CD14-positive monocyte (primary cell): ENCODE data around the gene CAB39L. TPM values are rescaled to one million over a fixed set of nuclear protein-coding genes. Genes with fewer than 3 reads are reported as not detected.

Experiments
- DNase-seq, 3 donors: peaks; one replicate each; pipeline ENCODE4 v3.0.0-alpha.2; 2011 to 2022
- H2AFZ ChIP-seq: 2 replicates; pipeline ENCODE4 v1.6.0; 2012; ENCODE audit warnings: mild to moderate bottlenecking, low read depth, low read length, inconsistent platforms; ENCODE audit not compliant: insufficient read depth, poor library complexity, severe bottlenecking
- H3K27ac ChIP-seq, 2 donors: 1 replicate in 1 of 2; 2 replicates in 1 of 2; pipeline ENCODE4 v1.5.1; 2012 to 2013; ENCODE audit warnings: low read length in 2 of 2, control low read depth in 1 of 2, inconsistent platforms in 1 of 2, low read depth in 1 of 2, mild to moderate bottlenecking in 1 of 2
- H3K27me3 ChIP-seq, 2 donors: one replicate each; pipeline versions ENCODE4 v1.6.0 to v1.6.1; 2011 to 2013; ENCODE audit warnings: low read length in 2 of 2; ENCODE audit not compliant: control insufficient read depth in 2 of 2, insufficient read depth in 2 of 2
- H3K36me3 ChIP-seq, 2 donors: replicated peaks in 1 of 2; 1 replicate in 1 of 2; 2 replicates in 1 of 2; pipeline versions ENCODE4 v1.5.1 to v1.6.1; 2012 to 2013; ENCODE audit warnings: low read length in 2 of 2, control low read depth in 1 of 2, inconsistent platforms in 1 of 2, mild to moderate bottlenecking in 1 of 2; ENCODE audit not compliant: insufficient read depth in 2 of 2, control insufficient read depth in 1 of 2
- H3K4me1 ChIP-seq, 2 donors: 1 replicate in 1 of 2; 2 replicates in 1 of 2; pipeline versions ENCODE4 v1.5.1 to v1.6.1; 2012 to 2013; ENCODE audit warnings: low read length in 2 of 2, control low read depth in 1 of 2, inconsistent platforms in 1 of 2, mild to moderate bottlenecking in 1 of 2, moderate library complexity in 1 of 2; ENCODE audit not compliant: insufficient read depth in 2 of 2, control insufficient read depth in 1 of 2
- H3K4me2 ChIP-seq: replicated peaks from 2 replicates; pipeline ENCODE3; 2012; ENCODE audit warnings: low read length, moderate library complexity, mild to moderate bottlenecking; ENCODE audit not compliant: poor library complexity, severe bottlenecking; ENCODE audit errors: extremely low read depth
- H3K4me3 ChIP-seq, 3 experiments: fragments of 200-600 bp in 1 of 3; sonication (generic) in 1 of 3; replicated peaks in 1 of 3; 1 replicate in 2 of 3; 2 replicates in 1 of 3; pipeline ENCODE4 v1.5.1; 2011 to 2013; ENCODE audit warnings: low read length in 3 of 3, mild to moderate bottlenecking in 3 of 3, control low read depth in 2 of 3, low read depth in 2 of 3, inconsistent platforms in 1 of 3, moderate library complexity in 1 of 3
- H3K79me2 ChIP-seq: 2 replicates; pipeline ENCODE4 v1.6.0; 2012; ENCODE audit warnings: mild to moderate bottlenecking, control low read depth, inconsistent platforms, low read length, moderate library complexity; ENCODE audit not compliant: insufficient read depth
- H3K9ac ChIP-seq: 2 replicates; pipeline ENCODE4 v1.6.0; 2017; ENCODE audit warnings: low read length, mild to moderate bottlenecking; ENCODE audit not compliant: insufficient read depth, poor library complexity, severe bottlenecking
- H3K9me3 ChIP-seq, 2 donors: replicated peaks in 1 of 2; 1 replicate in 1 of 2; 2 replicates in 1 of 2; pipeline versions ENCODE4 v1.5.1 to v1.6.1; 2012 to 2013; ENCODE audit warnings: low read length in 2 of 2, control low read depth in 1 of 2; ENCODE audit not compliant: control insufficient read depth in 1 of 2, insufficient read depth in 1 of 2
- H4K20me1 ChIP-seq: 2 replicates; pipeline ENCODE4 v1.6.0; 2012; ENCODE audit warnings: mild to moderate bottlenecking, low read length, control low read depth, moderate library complexity; ENCODE audit not compliant: insufficient read depth
- H3K27ac Mint-ChIP-seq, 7 donors: one replicate each; pipeline ENCODE4 v1.8.0; 2020; ENCODE audit warnings: mild to moderate bottlenecking in 7 of 7, mixed read lengths in 7 of 7, moderate library complexity in 6 of 7, inconsistent platforms in 2 of 7
- H3K27me3 Mint-ChIP-seq, 3 donors: one replicate each; pipeline ENCODE4 v1.8.0; 2021 to 2022; ENCODE audit warnings: low read depth in 3 of 3, mild to moderate bottlenecking in 3 of 3, mixed read lengths in 3 of 3, moderate library complexity in 3 of 3, inconsistent platforms in 1 of 3
- H3K36me3 Mint-ChIP-seq, 2 donors: one replicate each; pipeline ENCODE4 v1.8.0; 2020; ENCODE audit warnings: mixed read lengths in 2 of 2, inconsistent platforms in 1 of 2, mild to moderate bottlenecking in 1 of 2
- H3K4me1 Mint-ChIP-seq: one replicate; pipeline ENCODE4 v1.8.0; 2020; ENCODE audit warnings: mild to moderate bottlenecking, mixed read lengths
- H3K4me3 Mint-ChIP-seq, 2 donors: one replicate each; pipeline ENCODE4 v1.8.0; 2020; ENCODE audit warnings: mild to moderate bottlenecking in 2 of 2, mixed read lengths in 2 of 2, moderate library complexity in 1 of 2
- H3K9me3 Mint-ChIP-seq, 7 donors: one replicate each; pipeline ENCODE4 v1.8.0; 2020 to 2022; ENCODE audit warnings: mixed read lengths in 7 of 7, mild to moderate bottlenecking in 6 of 7, moderate library complexity in 6 of 7, inconsistent platforms in 2 of 7
- WGBS: methylation state at CpG from one replicate; pipeline ENCODE4 v1.1.5; 2013; ENCODE audit warnings: missing lambda C conversion rate; ENCODE audit not compliant: insufficient coverage; 5-methylcytosine and 5-hydroxymethylcytosine counted together
- intact Hi-C, 2 donors: fragments of 100-400 bp; cut with micrococcal nuclease; formaldehyde crosslinking; loops; one replicate each; pipeline versions ENCODE4 v1.15.0 to v1.15.1; 2023
- polyA plus RNA-seq, 3 donors: library from polyadenylated mRNA; depleted of rRNA in 1 of 3; unstranded in 2 of 3; stranded (reverse) in 1 of 3; fragments of 300-500 nt in 2 of 3; fragments of >200 nt in 1 of 3; fragmentation: Illumina TruSeq in 2 of 3; gene quantifications; 1 replicate in 2 of 3; 2 replicates in 1 of 3; pipeline ENCODE4 v1.2.3, GENCODE V29; 2012 to 2021
- TF ChIP-seq, protein P1 (sequence below): fragments of 200-600 bp; IDR thresholded peaks from one replicate; pipeline ENCODE4 v1.8.0; 2022; ENCODE audit warnings: antibody characterized with exemption, mild to moderate bottlenecking

Gene CAB39L
- polyA plus RNA-seq, 3 donors: 1.9 to 5.1 (median 2.7) TPM

DNA sequence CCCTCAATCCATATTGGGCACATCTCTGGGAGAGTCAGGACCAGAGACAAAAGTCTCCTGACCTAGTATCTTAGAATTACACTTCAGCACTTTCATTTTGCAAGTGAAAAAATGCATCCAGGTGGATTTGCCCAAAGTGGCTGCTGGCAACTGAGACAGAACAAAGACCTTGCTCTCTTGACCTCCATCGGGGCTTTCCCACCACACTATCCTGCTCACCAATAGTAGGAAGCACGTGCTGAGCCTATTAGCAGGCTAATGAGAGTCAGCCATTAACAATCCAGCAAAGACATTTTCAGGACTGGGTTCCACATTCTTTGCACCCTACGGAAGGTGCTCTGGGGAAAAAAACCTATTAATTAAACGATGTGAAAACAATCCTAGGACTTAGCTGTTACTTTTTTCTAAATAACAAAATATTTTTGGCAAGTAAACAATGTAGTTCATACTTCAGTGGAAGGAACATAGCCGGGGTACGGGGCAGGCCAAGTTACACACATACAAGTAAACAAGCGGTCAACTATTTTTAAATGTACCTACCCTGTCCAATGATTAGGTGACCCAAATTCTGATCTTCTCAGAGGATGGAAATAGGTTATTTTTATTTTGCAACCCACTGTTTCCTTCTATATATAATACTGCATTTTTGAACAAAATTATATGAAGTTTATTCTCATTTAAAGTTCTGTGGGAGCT, 117.5 kb downstream of the CAB39L start:
- H3K27me3 Mint-ChIP-seq: no peaks in the 10 kb centered on the region
- no peaks in the 10 kb centered on the region for H3K4me1 ChIP-seq
- no peak overlapping the region for H3K4me3 Mint-ChIP-seq
- H3K36me3 Mint-ChIP-seq: peaks cover 0 to 2% of the 10 kb centered on the region in 2 donors
- no peaks in the 10 kb centered on the region for H3K27me3 ChIP-seq
- no peaks in the 10 kb centered on the region for H3K9me3 Mint-ChIP-seq
- H3K4me3 ChIP-seq: no peak overlapping the region
- no peaks in the 10 kb centered on the region for H3K4me1 Mint-ChIP-seq
- H3K79me2 ChIP-seq: no peaks in the 10 kb centered on the region
- 100% methylated on average over 2 of the region's 7 CpGs for WGBS
- TF ChIP-seq, protein P1, sequence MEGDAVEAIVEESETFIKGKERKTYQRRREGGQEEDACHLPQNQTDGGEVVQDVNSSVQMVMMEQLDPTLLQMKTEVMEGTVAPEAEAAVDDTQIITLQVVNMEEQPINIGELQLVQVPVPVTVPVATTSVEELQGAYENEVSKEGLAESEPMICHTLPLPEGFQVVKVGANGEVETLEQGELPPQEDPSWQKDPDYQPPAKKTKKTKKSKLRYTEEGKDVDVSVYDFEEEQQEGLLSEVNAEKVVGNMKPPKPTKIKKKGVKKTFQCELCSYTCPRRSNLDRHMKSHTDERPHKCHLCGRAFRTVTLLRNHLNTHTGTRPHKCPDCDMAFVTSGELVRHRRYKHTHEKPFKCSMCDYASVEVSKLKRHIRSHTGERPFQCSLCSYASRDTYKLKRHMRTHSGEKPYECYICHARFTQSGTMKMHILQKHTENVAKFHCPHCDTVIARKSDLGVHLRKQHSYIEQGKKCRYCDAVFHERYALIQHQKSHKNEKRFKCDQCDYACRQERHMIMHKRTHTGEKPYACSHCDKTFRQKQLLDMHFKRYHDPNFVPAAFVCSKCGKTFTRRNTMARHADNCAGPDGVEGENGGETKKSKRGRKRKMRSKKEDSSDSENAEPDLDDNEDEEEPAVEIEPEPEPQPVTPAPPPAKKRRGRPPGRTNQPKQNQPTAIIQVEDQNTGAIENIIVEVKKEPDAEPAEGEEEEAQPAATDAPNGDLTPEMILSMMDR: no peak
- H2AFZ ChIP-seq: no peak overlapping the region
- no peak overlapping the region for H3K4me2 ChIP-seq
- no peak overlapping the region for H3K9ac ChIP-seq
- no peaks in the 10 kb centered on the region for H3K9me3 ChIP-seq
- no peaks in the 10 kb centered on the region for H4K20me1 ChIP-seq
- no peak overlapping the region for H3K27ac Mint-ChIP-seq
- intact Hi-C loops: no loop called here
- no peaks in the 10 kb centered on the region for H3K36me3 ChIP-seq
- DNase-seq: no peak
- H3K27ac ChIP-seq: no peak overlapping the region

DNA sequence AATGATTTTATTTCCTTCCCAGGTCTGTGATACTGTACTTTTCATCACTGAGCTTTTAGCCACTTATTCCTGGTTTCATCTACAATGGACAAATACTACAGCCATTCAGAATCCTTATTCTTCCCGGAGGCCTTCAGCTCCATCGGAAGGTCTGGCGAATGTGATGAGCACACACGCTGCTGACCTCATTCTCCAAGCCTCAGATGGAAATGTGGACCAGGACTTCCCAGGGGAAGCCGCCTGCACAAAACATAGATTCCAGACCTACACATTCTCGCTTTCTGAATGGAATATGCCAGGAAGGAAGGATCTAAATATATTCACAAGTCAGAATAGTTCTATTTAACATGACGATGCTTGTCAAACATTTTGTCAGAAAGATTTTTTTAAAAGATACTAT, 120.5 kb downstream of the CAB39L start:
- intact Hi-C loops: no loop called here
- Histone ChIP-seq H3K4me1 (no peaks in the 10 kb centered on the region), H2AFZ (no peak overlapping the region), H3K27me3 (no peaks in the 10 kb centered on the region), H3K27ac (no peak overlapping the region), H3K4me3 (no peak overlapping the region), H3K9ac (no peak overlapping the region), H4K20me1 (no peaks in the 10 kb centered on the region), H3K79me2 (no peaks in the 10 kb centered on the region), H3K9me3 (no peaks in the 10 kb centered on the region), H3K36me3 (no peaks in the 10 kb centered on the region), H3K4me2 (no peak overlapping the region)
- no peaks in the 10 kb centered on the region for H3K27me3 Mint-ChIP-seq
- no peak overlapping the region for H3K27ac Mint-ChIP-seq
- no peaks in the 10 kb centered on the region for H3K9me3 Mint-ChIP-seq
- 100% methylated on average over 4 of the region's 7 CpGs for WGBS
- no peaks in the 10 kb centered on the region for H3K36me3 Mint-ChIP-seq
- H3K4me1 Mint-ChIP-seq: no peaks in the 10 kb centered on the region
- DNase-seq: no peak
- TF ChIP-seq, protein P1: no peak
- no peak overlapping the region for H3K4me3 Mint-ChIP-seq
